ENCODE results near the gene UGT8.

DNA sequence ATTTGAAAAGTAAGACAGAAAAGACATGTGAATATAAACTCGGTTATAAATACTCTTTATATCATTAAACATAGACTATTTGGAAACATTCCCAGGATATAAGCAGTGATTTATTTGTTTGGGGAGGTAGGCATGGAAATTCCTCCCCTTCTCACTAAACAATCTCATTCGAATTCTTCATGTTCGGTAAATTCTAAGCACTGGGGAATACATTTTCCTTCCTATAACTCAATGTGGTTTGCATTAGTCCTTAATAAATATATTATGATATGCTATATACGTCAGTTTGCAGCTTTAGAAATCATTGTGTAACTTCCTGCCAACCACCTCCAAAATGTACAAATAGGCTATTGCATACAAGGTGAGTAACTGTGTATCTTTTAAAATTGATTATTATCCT, 99.6 kb downstream of the UGT8 start:
- TF ChIP-seq, protein P1, sequence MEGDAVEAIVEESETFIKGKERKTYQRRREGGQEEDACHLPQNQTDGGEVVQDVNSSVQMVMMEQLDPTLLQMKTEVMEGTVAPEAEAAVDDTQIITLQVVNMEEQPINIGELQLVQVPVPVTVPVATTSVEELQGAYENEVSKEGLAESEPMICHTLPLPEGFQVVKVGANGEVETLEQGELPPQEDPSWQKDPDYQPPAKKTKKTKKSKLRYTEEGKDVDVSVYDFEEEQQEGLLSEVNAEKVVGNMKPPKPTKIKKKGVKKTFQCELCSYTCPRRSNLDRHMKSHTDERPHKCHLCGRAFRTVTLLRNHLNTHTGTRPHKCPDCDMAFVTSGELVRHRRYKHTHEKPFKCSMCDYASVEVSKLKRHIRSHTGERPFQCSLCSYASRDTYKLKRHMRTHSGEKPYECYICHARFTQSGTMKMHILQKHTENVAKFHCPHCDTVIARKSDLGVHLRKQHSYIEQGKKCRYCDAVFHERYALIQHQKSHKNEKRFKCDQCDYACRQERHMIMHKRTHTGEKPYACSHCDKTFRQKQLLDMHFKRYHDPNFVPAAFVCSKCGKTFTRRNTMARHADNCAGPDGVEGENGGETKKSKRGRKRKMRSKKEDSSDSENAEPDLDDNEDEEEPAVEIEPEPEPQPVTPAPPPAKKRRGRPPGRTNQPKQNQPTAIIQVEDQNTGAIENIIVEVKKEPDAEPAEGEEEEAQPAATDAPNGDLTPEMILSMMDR (conservative IDR thresholded peaks at IDR 0.05): no peak
- no peak for TF ChIP-seq ZFX (IDR thresholded peaks at IDR 0.05)
